ENCODE results near the gene CFTR. TPM values are rescaled to one million over a fixed set of nuclear protein-coding genes. Genes with fewer than 3 reads are reported as not detected.

CFTR gene
- total RNA-seq, 2 donors from 2014 or later, result 121 to 127 TPM

DNA sequence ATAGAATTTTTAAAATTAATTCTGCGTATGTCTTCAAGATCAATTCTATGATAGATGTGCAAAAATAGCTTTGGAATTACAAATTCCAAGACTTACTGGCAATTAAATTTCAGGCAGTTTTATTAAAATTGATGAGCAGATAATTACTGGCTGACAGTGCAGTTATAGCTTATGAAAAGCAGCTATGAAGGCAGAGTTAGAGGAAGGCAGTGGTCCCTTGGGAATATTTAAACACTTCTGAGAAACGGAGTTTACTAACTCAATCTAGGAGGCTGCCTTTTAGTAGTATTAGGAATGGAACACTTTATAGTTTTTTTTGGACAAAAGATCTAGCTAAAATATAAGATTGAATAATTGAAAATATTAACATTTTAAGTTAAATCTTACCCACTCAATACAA, 70.8 kb downstream of the CFTR start:
- Histone ChIP-seq H3K9me3 (no peaks in the 10 kb centered on the region), H3K9ac (ENCODE audit: low read depth in 2 of 2, low read length in 2 of 2) (no peak overlapping the region), H3K4me3 (no peak overlapping the region), H3K27ac (no peak overlapping the region), H3K27me3 (no peaks in the 10 kb centered on the region), H3K36me3 (peaks cover 5% of the 10 kb centered on the region), H3K4me1 (no peaks in the 10 kb centered on the region)
- intact Hi-C loops (cut with DNase I), result no loop called here
- no peak for DNase-seq
- TF ChIP-seq CTCF (IDR thresholded peaks at IDR 0.05), result no peak

- H3K9me3 ChIP-seq, result no peaks in the 10 kb centered on the region
- no peaks in the 10 kb centered on the region for H3K27me3 ChIP-seq
- peaks cover 5% of the 10 kb centered on the region for H3K36me3 ChIP-seq
- TF ChIP-seq CTCF (IDR thresholded peaks at IDR 0.05), result no peak
- no peak overlapping the region for H3K9ac ChIP-seq (ENCODE audit: low read depth in 2 of 2, low read length in 2 of 2)
- no peak for DNase-seq
- H3K4me3 ChIP-seq, result no peak overlapping the region
- no peak overlapping the region for H3K27ac ChIP-seq
- intact Hi-C loops (cut with DNase I), result no loop called here
- H3K4me1 ChIP-seq, result no peaks in the 10 kb centered on the region
Observed at GRCh38 chr7:117552660-117553059, 72.8 kb downstream of the CFTR start.

DNA sequence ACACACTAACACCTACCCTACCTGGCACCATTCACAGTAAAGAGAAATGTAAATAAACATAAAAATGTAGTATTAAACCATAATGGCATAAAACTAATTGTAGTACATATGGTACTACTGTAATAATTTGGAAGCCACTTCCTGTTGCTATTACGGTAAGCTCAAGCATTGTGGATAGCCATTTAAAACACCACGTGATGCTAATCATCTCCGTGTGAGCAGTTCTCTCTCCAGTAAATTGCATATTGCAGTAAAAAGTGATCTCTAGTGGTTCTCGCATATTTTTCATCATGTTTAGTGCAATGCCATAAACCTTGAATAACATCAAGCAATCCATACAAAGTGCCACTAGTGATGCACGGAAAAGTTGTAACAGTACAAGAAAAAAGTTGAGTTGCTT, 75.4 kb downstream of the CFTR start:
- no peak overlapping the region for H3K27ac ChIP-seq
- TF ChIP-seq CTCF (IDR thresholded peaks at IDR 0.05), result no peak
- H3K27me3 ChIP-seq, result no peaks in the 10 kb centered on the region
- no peaks in the 10 kb centered on the region for H3K9me3 ChIP-seq
- DNase-seq, result no peak
- H3K4me1 ChIP-seq, result no peaks in the 10 kb centered on the region
- peaks cover 5% of the 10 kb centered on the region for H3K36me3 ChIP-seq
- intact Hi-C loops (cut with DNase I), result no loop called here
- H3K4me3 ChIP-seq, result no peak overlapping the region
- no peak overlapping the region for H3K9ac ChIP-seq (ENCODE audit: low read depth in 2 of 2, low read length in 2 of 2)

DNA sequence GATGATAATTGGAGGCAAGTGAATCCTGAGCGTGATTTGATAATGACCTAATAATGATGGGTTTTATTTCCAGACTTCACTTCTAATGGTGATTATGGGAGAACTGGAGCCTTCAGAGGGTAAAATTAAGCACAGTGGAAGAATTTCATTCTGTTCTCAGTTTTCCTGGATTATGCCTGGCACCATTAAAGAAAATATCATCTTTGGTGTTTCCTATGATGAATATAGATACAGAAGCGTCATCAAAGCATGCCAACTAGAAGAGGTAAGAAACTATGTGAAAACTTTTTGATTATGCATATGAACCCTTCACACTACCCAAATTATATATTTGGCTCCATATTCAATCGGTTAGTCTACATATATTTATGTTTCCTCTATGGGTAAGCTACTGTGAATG, 79.6 kb downstream of the CFTR start:
- H3K9ac ChIP-seq (ENCODE audit: low read depth in 2 of 2, low read length in 2 of 2), result no peak overlapping the region
- H3K27me3 ChIP-seq, result no peaks in the 10 kb centered on the region
- H3K4me1 ChIP-seq, result no peaks in the 10 kb centered on the region
- no peaks in the 10 kb centered on the region for H3K9me3 ChIP-seq
- no peaks in the 10 kb centered on the region for H3K36me3 ChIP-seq
- no peak overlapping the region for H3K4me3 ChIP-seq
- intact Hi-C loops (cut with DNase I), result no loop called here
- no peak for DNase-seq
- no peak for TF ChIP-seq CTCF (IDR thresholded peaks at IDR 0.05)
- no peak overlapping the region for H3K27ac ChIP-seq

- H3K4me3 ChIP-seq, result no peak overlapping the region
- no peaks in the 10 kb centered on the region for H3K9me3 ChIP-seq
- H3K9ac ChIP-seq (ENCODE audit: low read depth in 2 of 2, low read length in 2 of 2), result no peak overlapping the region
- no peaks in the 10 kb centered on the region for H3K36me3 ChIP-seq
- H3K4me1 ChIP-seq, result no peaks in the 10 kb centered on the region
- H3K27me3 ChIP-seq, result no peaks in the 10 kb centered on the region
- H3K27ac ChIP-seq, result no peak overlapping the region
- intact Hi-C loops (cut with DNase I), result no loop called here
- no peak for DNase-seq
- TF ChIP-seq CTCF (IDR thresholded peaks at IDR 0.05), result no peak
Observed at GRCh38 chr7:117560030-117560429, 80.2 kb downstream of the CFTR start.

DNA sequence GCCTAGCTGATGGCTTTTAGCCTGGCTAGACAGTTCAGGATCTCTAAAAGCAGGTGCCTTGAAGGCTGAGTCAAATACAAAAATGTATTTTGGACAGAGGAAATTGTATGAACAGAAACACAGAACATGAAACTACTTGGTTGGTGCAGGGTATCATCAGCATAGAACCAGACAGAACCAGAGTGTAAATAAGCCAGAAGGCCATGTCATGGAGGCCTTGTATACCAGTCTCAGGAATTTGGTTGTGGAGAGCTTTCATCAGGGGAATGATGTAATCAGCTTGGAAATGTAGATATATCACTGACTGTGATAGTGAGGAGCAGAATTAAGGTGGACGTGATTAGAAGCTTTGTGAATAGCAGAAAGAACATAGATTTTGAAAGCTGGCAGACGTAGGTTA, 82.9 kb downstream of the CFTR start:
- no peaks in the 10 kb centered on the region for H3K27me3 ChIP-seq
- no peak overlapping the region for H3K27ac ChIP-seq
- H3K4me3 ChIP-seq, result no peak overlapping the region
- DNase-seq, result no peak
- H3K4me1 ChIP-seq, result no peaks in the 10 kb centered on the region
- H3K9me3 ChIP-seq, result no peaks in the 10 kb centered on the region
- H3K9ac ChIP-seq (ENCODE audit: low read depth in 2 of 2, low read length in 2 of 2), result no peak overlapping the region
- no peaks in the 10 kb centered on the region for H3K36me3 ChIP-seq
- TF ChIP-seq CTCF (IDR thresholded peaks at IDR 0.05), result no peak
- intact Hi-C loops (cut with DNase I), result no loop called here

Measured in colonic mucosa (tissue), 4 donors.